Measurements from ENCODE around the gene SLC25A3. TPM values are rescaled to one million over a fixed set of nuclear protein-coding genes. Genes with fewer than 3 reads are reported as not detected.
A peak's percentile ranks its signal among the peaks of the same experiment; 100 is the strongest.

SLC25A3 gene
- total and polyA plus RNA-seq, 2 of the 13 experiments (the other 11 are each of a cell fraction or from before 2014, with no cell fraction given): 292 to 829 TPM

DNA sequence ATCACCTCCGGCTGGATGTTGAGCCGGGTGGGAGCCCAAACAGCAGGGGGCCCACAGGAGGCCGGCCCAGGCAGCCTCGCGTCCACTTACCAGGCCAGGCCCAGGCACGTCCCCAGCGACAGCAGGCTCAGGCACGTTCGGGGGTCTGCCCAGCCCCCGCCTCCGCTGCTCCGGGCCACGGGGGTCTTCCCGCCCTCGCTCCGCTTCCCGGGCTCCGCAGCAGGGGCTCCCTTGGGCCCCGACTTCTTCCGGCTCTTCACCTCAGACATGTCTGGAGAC is 50.9 kb downstream of the SLC25A3 start (continued):
- TF ChIP-seq TEAD3 (CRISPR knock-in tag; optimal IDR thresholded peaks at IDR 0.05; ENCODE audit: borderline replicate concordance) (no peak), ZNF558 (CRISPR knock-in tag; IDR thresholded peaks at IDR 0.05; ENCODE audit: borderline replicate concordance) (peak; percentile 46; the same call in 1 of the 2 replicates), ZFP41 (CRISPR knock-in tag; IDR thresholded peaks at IDR 0.05; ENCODE audit: borderline replicate concordance) (no peak; the same call in 1 of the 2 replicates), ZNF678 (CRISPR knock-in tag; IDR thresholded peaks at IDR 0.05) (no peak), ZBTB20 (CRISPR knock-in tag; IDR thresholded peaks at IDR 0.05; ENCODE audit: borderline replicate concordance, low read depth) (0 out of 2 replicates have a peak, but pooled peaks have one; percentile 0), ZNF530 (CRISPR knock-in tag; IDR thresholded peaks at IDR 0.05; ENCODE audit: low read depth) (no peak), ZNF136 (CRISPR knock-in tag; IDR thresholded peaks at IDR 0.05; ENCODE audit: low read depth) (no peak), SOX5 (CRISPR knock-in tag; IDR thresholded peaks at IDR 0.05; ENCODE audit: borderline replicate concordance) (0 out of 2 replicates have a peak, but pooled peaks have one; percentile 9), ZNF878 (CRISPR knock-in tag; IDR thresholded peaks at IDR 0.05) (no peak), MYNN (CRISPR knock-in tag; IDR thresholded peaks at IDR 0.05; ENCODE audit: low read depth) (no peak), ZNF451 (CRISPR knock-in tag; IDR thresholded peaks at IDR 0.05) (no peak), ZNF367 (CRISPR knock-in tag; IDR thresholded peaks at IDR 0.05; ENCODE audit: borderline replicate concordance) (no peak), EED (CRISPR knock-in tag; IDR thresholded peaks at IDR 0.05) (0 out of 2 replicates have a peak, but pooled peaks have one; percentile 69), SPEN (CRISPR knock-in tag; IDR thresholded peaks at IDR 0.05; ENCODE audit: low read depth) (peak; percentile 16; the same call in 1 of the 2 replicates), ZFX (CRISPR knock-in tag; IDR thresholded peaks at IDR 0.05; ENCODE audit: low read depth) (peak; percentile 87), YEATS4 (CRISPR knock-in tag; IDR thresholded peaks at IDR 0.05; ENCODE audit: borderline replicate concordance) (peak; percentile 30), KDM3A (CRISPR knock-in tag; IDR thresholded peaks at IDR 0.05; ENCODE audit: low read depth) (0 out of 2 replicates have a peak, but pooled peaks have one; percentile 18), ZNF737 (CRISPR knock-in tag; IDR thresholded peaks at IDR 0.05; ENCODE audit: borderline replicate concordance) (no peak), CHD2 (IDR thresholded peaks at IDR 0.05; ENCODE audit: low read depth, low read length) (no peak), RXRB (CRISPR knock-in tag; IDR thresholded peaks at IDR 0.05; ENCODE audit: borderline replicate concordance) (0 out of 2 replicates have a peak, but pooled peaks have one; percentile 9), HOMEZ (CRISPR knock-in tag; IDR thresholded peaks at IDR 0.05; ENCODE audit: low read depth) (no peak), MEF2D (CRISPR knock-in tag; IDR thresholded peaks at IDR 0.05) (no peak), NFKBIZ (CRISPR knock-in tag; IDR thresholded peaks at IDR 0.05) (0 out of 2 replicates have a peak, but pooled peaks have one; percentile 24), CC2D1A (CRISPR knock-in tag; IDR thresholded peaks at IDR 0.05) (no peak), SMYD3 (CRISPR knock-in tag; IDR thresholded peaks at IDR 0.05) (no peak), TFAP4 (IDR thresholded peaks at IDR 0.05; ENCODE audit: borderline replicate concordance, low read depth) (no peak), BCL6 (CRISPR knock-in tag; IDR thresholded peaks at IDR 0.05) (no peak; the same call in none of the 2 replicates), MLLT10 (CRISPR knock-in tag; IDR thresholded peaks at IDR 0.05) (no peak), FOXA3 (CRISPR knock-in tag; IDR thresholded peaks at IDR 0.05) (no peak), FLYWCH1 (CRISPR knock-in tag; IDR thresholded peaks at IDR 0.05) (no peak), ZBTB43 (CRISPR knock-in tag; conservative IDR thresholded peaks at IDR 0.05) (no peak)

Data from HepG2 (cell line).